Chondrocyte (in vitro differentiated cells): ENCODE results near the gene JCHAIN. TPM values are rescaled to one million over a fixed set of nuclear protein-coding genes. Genes with fewer than 3 reads are reported as not detected.

Source experiments
- DNase-seq: peaks from one replicate; pipeline ENCODE4 v3.0.0; 2021; ENCODE audit warnings: mixed read lengths, low spot score
- H3K27ac Mint-ChIP-seq: one replicate; pipeline ENCODE4 v1.8.0; 2021; ENCODE audit warnings: mild to moderate bottlenecking, moderate library complexity, mixed read lengths; ENCODE audit not compliant: unreplicated experiment
- H3K27me3 Mint-ChIP-seq: 2 replicates; pipeline ENCODE4 v1.8.0; 2021; ENCODE audit warnings: low read depth, mixed read lengths
- H3K36me3 Mint-ChIP-seq: 2 replicates; pipeline ENCODE4 v1.8.0; 2021; ENCODE audit warnings: low read depth, mixed read lengths
- H3K4me1 Mint-ChIP-seq: 2 replicates; pipeline ENCODE4 v1.8.0; 2021; ENCODE audit warnings: low read depth, mild to moderate bottlenecking, mixed read lengths
- H3K4me3 Mint-ChIP-seq: one replicate; pipeline ENCODE4 v1.8.0; 2021; ENCODE audit warnings: mild to moderate bottlenecking, moderate library complexity, mixed read lengths; ENCODE audit not compliant: unreplicated experiment
- H3K9me3 Mint-ChIP-seq: 2 replicates; pipeline ENCODE4 v1.8.0; 2021; ENCODE audit warnings: low read depth, mixed read lengths
- total RNA-seq: library from RNA; stranded (reverse); gene quantifications from 3 replicates; pipeline ENCODE4 v1.2.1, GENCODE V29; 2021
- TF ChIP-seq, protein P1 (sequence below): fragments of 200-600 bp; sonication (generic); IDR thresholded peaks from 2 replicates; pipeline ENCODE4 v1.5.0; 2021; ENCODE audit warnings: antibody characterized with exemption, mild to moderate bottlenecking, moderate library complexity

The JCHAIN gene
- total RNA-seq, 1 donor from 2014 or later, result not detected

DNA sequence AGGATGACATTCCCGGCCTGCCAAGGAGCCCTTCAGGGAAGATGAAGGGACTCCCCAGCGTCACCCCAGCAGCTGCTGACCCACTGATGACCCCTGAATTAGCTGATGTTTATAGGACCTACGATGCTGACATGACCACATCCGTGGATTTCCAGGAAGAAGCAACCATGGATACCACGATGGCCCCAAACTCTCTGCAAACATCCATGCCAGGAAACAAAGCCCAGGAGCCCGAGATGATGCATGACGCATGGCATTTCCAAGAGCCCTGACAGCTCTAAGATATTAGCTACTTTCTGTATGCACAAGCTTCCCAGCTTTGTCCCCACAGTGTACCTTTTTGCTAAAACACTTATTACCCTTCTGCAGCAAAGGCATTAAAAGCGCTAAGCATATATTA is 59.8 kb downstream of the JCHAIN start:
- H3K36me3 Mint-ChIP-seq, result no peaks in the 10 kb centered on the region
- H3K27ac Mint-ChIP-seq, result no peak overlapping the region
- no peaks in the 10 kb centered on the region for H3K4me1 Mint-ChIP-seq

More for the DNA sequence above, 59.8 kb downstream of the JCHAIN start:
- Mint-ChIP-seq H3K9me3 (no peaks in the 10 kb centered on the region), H3K4me3 (no peak overlapping the region), H3K27me3 (peaks cover 34% of the 10 kb centered on the region)
- no peak for DNase-seq
- TF ChIP-seq, protein P1, sequence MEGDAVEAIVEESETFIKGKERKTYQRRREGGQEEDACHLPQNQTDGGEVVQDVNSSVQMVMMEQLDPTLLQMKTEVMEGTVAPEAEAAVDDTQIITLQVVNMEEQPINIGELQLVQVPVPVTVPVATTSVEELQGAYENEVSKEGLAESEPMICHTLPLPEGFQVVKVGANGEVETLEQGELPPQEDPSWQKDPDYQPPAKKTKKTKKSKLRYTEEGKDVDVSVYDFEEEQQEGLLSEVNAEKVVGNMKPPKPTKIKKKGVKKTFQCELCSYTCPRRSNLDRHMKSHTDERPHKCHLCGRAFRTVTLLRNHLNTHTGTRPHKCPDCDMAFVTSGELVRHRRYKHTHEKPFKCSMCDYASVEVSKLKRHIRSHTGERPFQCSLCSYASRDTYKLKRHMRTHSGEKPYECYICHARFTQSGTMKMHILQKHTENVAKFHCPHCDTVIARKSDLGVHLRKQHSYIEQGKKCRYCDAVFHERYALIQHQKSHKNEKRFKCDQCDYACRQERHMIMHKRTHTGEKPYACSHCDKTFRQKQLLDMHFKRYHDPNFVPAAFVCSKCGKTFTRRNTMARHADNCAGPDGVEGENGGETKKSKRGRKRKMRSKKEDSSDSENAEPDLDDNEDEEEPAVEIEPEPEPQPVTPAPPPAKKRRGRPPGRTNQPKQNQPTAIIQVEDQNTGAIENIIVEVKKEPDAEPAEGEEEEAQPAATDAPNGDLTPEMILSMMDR, result no peak

Other genes starting within 250 kb of the JCHAIN start
- gene MUC7, start 194.3 kb downstream of the JCHAIN start, total RNA-seq, result not detected in 3 replicates
- not detected in 3 replicates for gene AMTN, start 147.9 kb downstream of the JCHAIN start, total RNA-seq
- gene AMBN, start 74.3 kb downstream of the JCHAIN start, total RNA-seq, result not detected in 3 replicates
- not detected in 3 replicates for gene ENAM, start 37.8 kb downstream of the JCHAIN start, total RNA-seq
- gene UTP3, start 22.0 kb upstream of the JCHAIN start, total RNA-seq, result 23.8 to 31.2 TPM (median 25.7 TPM) in 3 replicates
- 36.3 to 65.4 TPM (median 39.3 TPM) in 3 replicates for gene RUFY3, start 55.5 kb upstream of the JCHAIN start, total RNA-seq
- gene GRSF1, start 173.4 kb upstream of the JCHAIN start, total RNA-seq, result 79.5 to 84.6 TPM (median 83.4 TPM) in 3 replicates
- gene MOB1B, start 235.9 kb upstream of the JCHAIN start, total RNA-seq, result 23.3 to 28.8 TPM (median 27.0 TPM) in 3 replicates